ENCODE data around the gene TMEM72. TPM values are rescaled to one million over a fixed set of nuclear protein-coding genes. Genes with fewer than 3 reads are reported as not detected.

The TMEM72 gene
- polyA plus RNA-seq, 12 donors = 0.08 to 0.21 (median 0.12) TPM; not detected in 5

GRCh38 chr10:44978570-44979280 is 67.6 kb downstream of the TMEM72 start, which contains the start of gene DEPP1:
DEPP1 (minus strand) TSS chr10:44978809; CDS start chr10:44978030, 779 bp downstream.
- DNase-seq = peak; percentile 85

GRCh38 chr10:44979281-44980191 is 68.4 kb downstream of the TMEM72 start:
- no peak for DNase-seq

- DNase-seq = no peak
Measured at GRCh38 chr10:44980309-44981171, 69.4 kb downstream of the TMEM72 start.

DNA sequence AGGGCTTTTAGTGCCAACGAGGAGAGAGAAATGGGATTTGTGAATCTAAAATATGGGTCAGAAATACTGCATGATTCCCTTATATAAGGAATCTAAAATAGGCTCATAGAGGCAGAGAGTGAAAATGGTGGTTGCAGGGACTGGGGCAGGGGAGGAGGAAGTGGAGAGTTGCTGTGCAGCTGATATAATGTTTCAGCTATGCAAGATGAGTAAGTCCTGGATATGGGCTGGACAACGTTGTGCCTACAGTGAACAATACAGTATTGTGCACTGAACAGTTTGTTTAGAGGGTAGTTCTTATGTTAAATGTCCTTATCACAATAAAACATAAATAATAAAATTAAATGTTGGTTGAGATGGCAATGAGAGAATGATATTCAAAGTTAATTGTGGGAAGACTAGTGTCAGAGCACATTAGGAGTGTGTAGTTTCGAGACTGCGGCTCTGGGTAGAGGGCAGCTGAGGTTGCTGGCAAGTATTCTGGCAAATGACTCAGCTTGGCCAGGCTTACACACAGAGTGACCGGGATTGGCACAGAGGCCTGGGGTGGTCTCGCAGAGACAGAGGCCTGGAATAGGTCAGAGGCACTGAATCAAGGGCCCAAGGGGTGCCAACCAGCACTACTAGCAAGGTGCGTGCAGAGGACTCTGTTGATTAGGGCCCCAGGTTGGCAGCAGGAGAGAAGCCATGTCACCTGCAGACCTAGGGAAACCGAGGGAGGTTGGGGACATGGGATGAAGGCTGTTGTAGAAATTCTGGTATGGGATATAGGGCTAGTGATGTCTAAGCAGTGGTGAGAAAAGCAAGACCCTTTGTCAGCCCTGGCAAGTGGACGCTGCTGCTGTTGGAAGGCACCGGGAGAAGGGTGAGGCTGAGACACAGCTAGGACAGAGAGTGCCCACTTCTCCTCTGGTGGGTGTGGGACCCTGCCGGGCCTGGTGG is 70.3 kb downstream of the TMEM72 start:
- no peak for DNase-seq

DNA sequence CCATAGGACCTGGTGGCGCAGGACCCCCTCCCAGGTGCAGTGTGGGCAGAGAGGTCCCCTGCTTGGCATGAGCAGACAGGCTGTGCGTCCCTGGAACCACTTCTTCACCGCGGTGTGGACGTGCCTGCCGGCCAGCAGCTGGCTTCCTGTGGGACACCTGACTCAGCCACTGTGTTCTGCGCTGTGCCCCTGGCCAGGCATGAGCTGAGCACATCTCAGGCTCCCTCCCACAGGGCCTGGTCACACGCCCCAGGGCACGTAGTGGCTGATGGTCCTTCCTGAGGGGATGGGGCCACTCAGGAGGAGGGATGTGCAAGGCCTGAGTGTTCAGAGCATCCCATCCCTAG is 71.0 kb downstream of the TMEM72 start:
- DNase-seq = no peak

DNA sequence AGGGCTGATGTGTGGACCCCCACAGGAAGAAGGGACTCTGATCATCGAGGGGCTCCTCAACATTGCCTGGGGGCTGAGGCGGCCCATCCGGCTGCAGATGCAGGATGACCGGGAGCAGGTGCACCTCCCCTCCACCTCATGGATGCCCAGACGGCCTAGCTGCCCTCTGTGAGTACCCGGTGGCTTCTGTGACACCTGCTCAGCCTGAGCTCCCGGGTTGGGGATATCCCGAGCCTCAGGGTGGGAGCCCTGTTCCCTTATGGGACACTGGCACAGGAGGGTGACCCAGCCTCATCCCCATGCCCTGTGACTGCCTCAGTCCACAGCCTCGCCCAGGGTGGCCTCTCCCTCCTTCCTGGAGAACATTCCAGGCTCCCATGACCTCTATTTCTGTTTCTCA is 71.4 kb downstream of the TMEM72 start:
- DNase-seq = no peak

DNA sequence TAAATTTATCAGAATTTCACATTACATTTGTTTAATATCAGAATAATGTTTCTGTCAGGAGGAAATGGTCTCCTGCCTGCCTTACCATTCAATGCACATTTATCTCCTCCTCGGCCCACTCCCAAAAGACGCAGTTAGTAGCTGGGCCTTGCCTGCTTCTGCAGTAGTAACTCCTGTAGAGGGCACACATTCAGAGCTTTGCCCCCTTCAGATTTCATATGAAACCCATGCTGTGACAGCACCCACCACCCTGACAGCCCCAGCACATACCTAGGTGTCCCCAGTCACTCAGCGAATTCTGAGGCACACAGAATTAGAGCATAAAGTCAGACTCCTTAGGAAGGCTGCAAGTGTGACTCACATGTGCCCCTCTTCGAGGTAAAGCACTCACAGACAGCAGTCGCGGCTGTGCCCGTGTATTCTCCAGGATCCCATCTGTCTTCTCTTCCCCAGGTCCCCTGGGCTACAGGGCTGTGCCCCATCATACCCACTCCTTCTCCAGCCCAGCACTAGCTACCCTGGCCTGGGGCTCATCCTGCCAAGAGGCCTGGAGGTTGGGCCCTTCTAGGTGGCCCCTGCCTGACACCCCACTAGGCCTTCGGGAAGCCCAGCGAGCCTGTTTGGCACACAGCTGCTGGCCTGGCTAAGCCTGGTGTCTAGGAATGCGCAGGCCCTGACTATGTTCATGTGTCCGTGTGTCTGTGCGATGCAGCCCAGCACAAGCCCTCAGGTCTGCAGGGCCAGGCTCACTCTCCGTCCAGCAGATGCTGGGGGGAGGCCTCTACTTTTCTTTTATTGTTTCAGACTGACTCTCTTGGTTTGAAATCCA is 72.1 kb downstream of the TMEM72 start:
- DNase-seq = no peak

- DNase-seq = no peak
Measured at GRCh38 chr10:44983895-44984278, 72.8 kb downstream of the TMEM72 start.

GRCh38 chr10:44984671-44985101 is 73.5 kb downstream of the TMEM72 start:
- DNase-seq = no peak

GRCh38 chr10:44985175-44985681 is 74.1 kb downstream of the TMEM72 start:
- no peak for DNase-seq

- no peak for DNase-seq
Measured at GRCh38 chr10:44986179-44986578, 75.0 kb downstream of the TMEM72 start.

Other genes with a start within 250 kb of the TMEM72 start
- gene RASSF4, start 48.5 kb downstream of the TMEM72 start, polyA plus RNA-seq (ENCODE audit: insufficient read length in 12 of 12) = 100 to 1,000 TPM in 1 of 12 donors, 10 to 100 TPM in 10, not detected in 1; 47.9 to 120 (median 68.5) TPM
- 10 to 100 TPM in 11 of 12 donors, not detected in 1; 13.9 to 64.8 (median 18.5) TPM for gene DEPP1, start 67.5 kb downstream of the TMEM72 start, polyA plus RNA-seq (ENCODE audit: insufficient read length in 12 of 12)
- 10 to 100 TPM in 11 of 12 donors, not detected in 1; 41.8 to 66.3 (median 56.0) TPM for gene ZNF22, start 89.6 kb downstream of the TMEM72 start, polyA plus RNA-seq (ENCODE audit: insufficient read length in 12 of 12)

Data from muscle of arm (tissue), 12 donors.